OCI-LY3 (cell line): ENCODE data around the gene MKNK2.

Experiments used
- EZH2phosphoT487 ChIP-seq: fragments of 200-600 bp; shearing (Covaris generic); IDR thresholded peaks from 2 replicates; pipeline ENCODE4 v1.6.1; 2018; ENCODE audit warnings: antibody characterized with exemption, mixed run types, low read depth
- TF ChIP-seq, protein P1 (sequence below): fragments of 200-600, 300-600 bp; sonication (generic); IDR thresholded peaks from 2 replicates; pipeline ENCODE4 v1.5.1; 2014; ENCODE audit warnings: antibody characterized with exemption, low read length, low read depth

DNA sequence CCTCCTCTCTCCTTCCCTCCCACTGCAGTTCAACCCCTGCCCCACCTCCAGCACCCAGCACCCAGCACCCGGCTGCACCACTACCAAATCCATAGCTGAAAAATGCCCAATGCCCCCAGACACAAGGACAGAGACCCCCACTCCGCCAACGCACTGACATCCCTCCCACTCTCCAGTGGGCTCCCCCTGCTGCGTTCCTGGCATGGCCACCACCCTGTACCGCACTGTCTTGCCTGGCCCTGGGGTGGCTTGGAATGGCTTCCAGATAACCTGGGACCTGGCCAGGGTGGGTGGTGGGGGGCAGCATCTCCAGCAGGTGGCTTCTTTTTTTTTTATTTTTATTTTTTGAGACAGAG lies 5.8 kb upstream of the MKNK2 start:
- TF ChIP-seq, protein P1, sequence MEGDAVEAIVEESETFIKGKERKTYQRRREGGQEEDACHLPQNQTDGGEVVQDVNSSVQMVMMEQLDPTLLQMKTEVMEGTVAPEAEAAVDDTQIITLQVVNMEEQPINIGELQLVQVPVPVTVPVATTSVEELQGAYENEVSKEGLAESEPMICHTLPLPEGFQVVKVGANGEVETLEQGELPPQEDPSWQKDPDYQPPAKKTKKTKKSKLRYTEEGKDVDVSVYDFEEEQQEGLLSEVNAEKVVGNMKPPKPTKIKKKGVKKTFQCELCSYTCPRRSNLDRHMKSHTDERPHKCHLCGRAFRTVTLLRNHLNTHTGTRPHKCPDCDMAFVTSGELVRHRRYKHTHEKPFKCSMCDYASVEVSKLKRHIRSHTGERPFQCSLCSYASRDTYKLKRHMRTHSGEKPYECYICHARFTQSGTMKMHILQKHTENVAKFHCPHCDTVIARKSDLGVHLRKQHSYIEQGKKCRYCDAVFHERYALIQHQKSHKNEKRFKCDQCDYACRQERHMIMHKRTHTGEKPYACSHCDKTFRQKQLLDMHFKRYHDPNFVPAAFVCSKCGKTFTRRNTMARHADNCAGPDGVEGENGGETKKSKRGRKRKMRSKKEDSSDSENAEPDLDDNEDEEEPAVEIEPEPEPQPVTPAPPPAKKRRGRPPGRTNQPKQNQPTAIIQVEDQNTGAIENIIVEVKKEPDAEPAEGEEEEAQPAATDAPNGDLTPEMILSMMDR: no peak
- no peak for TF ChIP-seq EZH2phosphoT487
